HG03196 (cell line): ENCODE data around the gene CWF19L1.
A peak's percentile ranks its signal among the peaks of the same experiment; 100 is the strongest.
"Not testable (repeated sequence)": the region's sequence is repeated elsewhere in the genome, so short reads cannot be mapped to it uniquely, and the experiment has no call there.

Source experiments
- ATAC-seq: cut with Tn5 transposase; IDR thresholded peaks from one replicate; pipeline ENCODE4 v1.9.1; 2021; ENCODE audit not compliant: unreplicated experiment

The CWF19L1 gene

DNA sequence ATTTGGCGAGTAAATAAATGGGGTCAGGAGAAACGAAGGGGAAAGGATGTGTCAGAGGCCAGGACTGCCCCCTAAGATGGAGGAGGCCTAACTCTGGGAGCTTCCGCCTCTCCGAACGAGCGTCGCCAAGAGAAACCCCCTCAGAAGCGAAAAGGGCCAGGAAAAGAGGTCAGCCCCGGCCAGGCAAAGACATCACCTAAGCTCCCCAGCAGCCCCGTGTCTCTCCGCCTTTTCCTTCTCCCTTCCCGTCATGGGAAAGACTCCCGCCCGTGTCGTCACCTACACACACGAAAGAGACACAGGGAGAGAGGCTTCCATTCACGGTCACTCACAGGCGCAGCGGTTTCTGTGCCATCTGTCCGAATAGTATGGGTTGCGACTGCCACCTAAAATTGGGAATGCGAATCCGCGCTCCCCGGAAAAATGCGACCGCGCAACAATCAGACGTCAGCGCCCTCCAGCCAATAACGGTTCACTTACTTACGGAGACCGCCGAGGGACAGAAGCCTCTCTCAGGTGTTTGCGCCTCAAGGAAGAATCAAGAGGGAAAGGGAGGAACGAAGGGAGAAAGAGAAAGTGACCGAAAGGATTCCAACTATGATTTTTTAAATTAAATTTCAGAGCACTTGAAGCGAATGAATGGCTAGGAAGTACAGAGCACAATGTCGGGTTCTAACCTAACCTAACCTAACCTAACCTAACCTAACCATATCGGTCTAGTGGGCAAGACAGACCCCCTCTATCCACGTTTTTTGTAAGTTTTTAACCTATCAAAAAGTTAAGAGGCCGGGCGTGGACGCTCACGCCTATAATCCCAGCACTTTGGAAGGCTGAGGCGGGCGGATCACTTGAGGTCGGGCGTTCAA is at the start of gene CWF19L1:
Gene CWF19L1, minus strand, starts transcription at position 400 of the 866 bp plus-strand sequence. Its CDS starts 45 bp downstream, at position 355.
- ATAC-seq, result peak; percentile 80

GRCh38 chr10:100315615-100316014 is 48.2 kb upstream of the CWF19L1 start:
- ATAC-seq, result no peak

- ATAC-seq, result no peak
These were observed 43.9 kb upstream of the CWF19L1 start for GRCh38 chr10:100311298-100311697.

DNA sequence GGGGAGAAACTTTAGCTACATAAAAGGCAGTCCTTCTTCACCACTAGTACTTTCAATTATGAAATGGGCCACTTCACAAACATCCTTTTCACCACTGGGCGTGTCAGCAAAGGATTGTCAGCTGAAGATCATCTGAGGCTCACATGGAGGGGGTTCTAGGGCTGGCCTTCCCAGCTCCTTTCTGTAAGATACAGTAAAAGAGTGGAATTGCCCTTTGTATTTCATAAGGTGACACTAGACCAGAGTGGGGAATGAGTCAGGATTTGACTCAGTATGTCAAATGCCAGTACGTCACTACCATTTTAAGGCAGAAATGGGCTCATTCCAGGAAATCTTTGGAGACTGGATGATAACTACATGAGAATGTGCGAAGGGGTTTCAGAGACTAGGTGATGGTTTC is 40.2 kb upstream of the CWF19L1 start:
- ATAC-seq, result no peak

DNA sequence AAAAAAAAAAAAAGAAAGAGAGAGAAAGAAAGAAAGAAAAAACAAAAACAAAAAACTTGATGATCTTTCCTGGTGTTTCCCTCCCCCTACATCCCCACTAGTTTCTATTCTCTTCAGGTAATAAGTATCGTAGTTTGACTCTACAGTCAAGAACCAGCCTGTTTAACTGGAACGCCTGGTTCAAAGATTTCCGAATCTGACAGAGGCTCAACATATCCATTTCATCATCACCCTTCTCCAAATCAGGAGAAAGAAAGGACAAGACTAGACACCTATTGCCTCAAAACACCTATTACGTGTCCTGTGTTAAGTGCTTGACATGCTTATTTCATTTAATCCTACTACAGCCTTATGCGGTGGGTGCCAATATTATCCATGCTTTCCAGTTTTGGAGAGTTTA is 39.4 kb upstream of the CWF19L1 start:
- ATAC-seq, result no peak

- no peak for ATAC-seq
These were observed 37.0 kb upstream of the CWF19L1 start for GRCh38 chr10:100304414-100304813.

DNA sequence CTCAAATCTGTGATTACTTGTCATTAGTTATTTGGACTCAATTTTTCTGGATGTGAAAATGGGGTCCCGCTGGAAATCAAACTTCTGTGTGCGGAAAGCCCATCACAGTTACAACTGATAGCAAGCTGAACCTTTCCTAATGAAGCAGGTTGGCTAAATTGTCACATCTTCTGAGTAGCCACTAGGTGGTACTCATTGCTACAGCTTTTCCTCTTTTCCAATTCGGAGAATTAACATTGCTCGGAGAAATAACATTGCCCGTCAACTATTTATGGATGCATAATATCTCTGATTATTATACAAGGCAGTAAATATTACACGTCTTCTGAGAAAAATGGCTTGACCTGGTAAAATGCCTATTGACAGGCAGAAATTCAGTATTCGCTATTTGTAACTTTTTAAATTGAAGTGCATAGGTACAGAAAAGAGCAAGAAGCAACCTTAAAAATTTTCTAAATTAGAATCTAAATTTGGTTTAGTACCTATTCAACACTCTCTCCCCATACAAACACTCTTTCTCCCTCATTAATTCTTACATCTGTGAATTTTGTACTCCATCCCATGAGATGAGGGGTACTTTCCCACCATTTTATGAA is 36.4 kb upstream of the CWF19L1 start:
- ATAC-seq, result no peak

GRCh38 chr10:100301123-100301522 is 33.7 kb upstream of the CWF19L1 start:
- not testable (repeated sequence) for ATAC-seq

DNA sequence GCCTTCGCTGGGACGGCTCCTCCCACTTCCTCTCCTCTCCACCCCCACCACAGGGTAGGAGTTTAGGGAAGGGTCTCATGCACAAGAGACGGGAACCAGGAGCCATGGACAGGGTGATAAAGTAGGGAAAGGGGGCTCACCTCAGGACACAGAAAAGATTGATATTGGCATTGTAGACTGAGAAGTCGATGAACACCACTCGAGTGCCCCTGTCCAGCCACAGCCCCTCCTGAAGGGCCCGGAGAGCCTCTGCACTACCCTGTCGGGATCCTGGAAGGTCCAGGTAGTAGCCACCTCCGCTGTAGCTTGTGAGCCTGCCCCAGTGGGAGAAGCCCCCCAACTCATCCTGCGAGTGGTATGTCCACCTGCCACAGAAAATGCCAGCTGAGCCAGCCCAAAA is 29.8 kb upstream of the CWF19L1 start:
- no peak for ATAC-seq

- ATAC-seq, result no peak
These were observed 25.6 kb upstream of the CWF19L1 start for GRCh38 chr10:100293066-100293465.

GRCh38 chr10:100292300-100292699 is 24.9 kb upstream of the CWF19L1 start:
- not testable (repeated sequence) for ATAC-seq

- no peak for ATAC-seq
These were observed 23.9 kb upstream of the CWF19L1 start for GRCh38 chr10:100291356-100291755.

DNA sequence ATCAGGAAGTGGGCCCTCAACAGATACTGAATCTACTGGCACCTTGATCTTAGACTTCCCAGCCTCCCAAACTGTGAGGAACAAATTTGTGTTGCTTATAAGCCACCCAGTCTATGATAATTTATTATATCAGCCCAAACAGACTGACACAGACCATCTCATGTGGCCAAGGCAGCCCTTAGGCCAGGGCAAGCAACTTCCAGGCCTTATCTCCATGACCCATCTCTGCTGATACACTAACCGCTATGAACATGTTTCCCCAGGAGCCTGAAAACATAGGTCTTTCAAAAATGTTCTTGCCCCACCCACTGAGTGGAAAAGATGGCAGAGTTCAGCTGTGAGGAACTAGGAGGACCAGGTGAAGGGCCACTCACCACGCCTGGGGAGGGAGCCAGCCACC is 22.2 kb upstream of the CWF19L1 start:
- no peak for ATAC-seq

DNA sequence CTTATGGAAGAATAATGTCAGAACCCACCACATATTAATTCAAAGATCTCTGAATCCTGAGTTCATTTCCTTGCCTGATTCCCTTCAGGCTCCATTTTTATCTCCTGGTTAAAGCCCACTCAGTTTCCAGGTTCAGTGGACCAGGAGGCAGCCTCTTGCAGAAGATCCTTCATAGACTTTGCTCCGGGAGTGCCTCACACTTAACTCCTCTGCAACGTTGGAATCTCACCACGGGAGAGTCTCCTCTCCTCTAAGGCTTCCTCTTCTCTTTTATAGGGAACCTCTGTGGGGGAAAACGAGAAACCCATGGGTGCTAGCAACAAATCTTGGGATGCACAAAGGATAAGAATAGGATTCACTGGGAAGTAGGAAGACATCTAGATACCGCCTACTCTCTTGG is 20.8 kb upstream of the CWF19L1 start:
- no peak for ATAC-seq

GRCh38 chr10:100287756-100288155 is 20.3 kb upstream of the CWF19L1 start:
- no peak for ATAC-seq

GRCh38 chr10:100286051-100287033 is 18.9 kb upstream of the CWF19L1 start, which contains the start of gene BLOC1S2:
BLOC1S2 (minus strand) TSS chr10:100286680; CDS start chr10:100286659, 21 bp downstream.
- ATAC-seq, result peak; percentile 89

DNA sequence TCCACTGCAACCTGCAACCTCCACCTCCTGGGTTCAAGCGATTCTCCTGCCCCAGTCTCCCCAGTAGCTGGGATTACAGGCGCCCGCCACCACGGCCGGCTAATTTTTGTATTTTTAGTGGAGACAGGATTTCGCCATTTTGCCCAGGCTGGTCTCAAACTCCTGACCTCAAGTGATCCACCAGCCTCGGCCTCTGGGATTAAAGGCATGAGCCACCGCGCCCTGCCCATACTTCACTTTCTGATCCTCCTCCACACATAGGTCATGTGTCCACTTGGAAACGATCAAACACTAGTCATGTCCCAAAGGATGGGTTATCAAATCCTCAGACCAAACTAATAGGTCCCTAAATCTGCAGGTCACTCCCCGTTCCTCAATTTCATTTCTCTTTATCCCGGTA is 17.9 kb upstream of the CWF19L1 start:
- ATAC-seq, result not testable (repeated sequence)

GRCh38 chr10:100282907-100283306 is 15.5 kb upstream of the CWF19L1 start:
- no peak for ATAC-seq

- ATAC-seq, result not testable (repeated sequence)
These were observed 9.5 kb upstream of the CWF19L1 start for GRCh38 chr10:100276971-100277370.

DNA sequence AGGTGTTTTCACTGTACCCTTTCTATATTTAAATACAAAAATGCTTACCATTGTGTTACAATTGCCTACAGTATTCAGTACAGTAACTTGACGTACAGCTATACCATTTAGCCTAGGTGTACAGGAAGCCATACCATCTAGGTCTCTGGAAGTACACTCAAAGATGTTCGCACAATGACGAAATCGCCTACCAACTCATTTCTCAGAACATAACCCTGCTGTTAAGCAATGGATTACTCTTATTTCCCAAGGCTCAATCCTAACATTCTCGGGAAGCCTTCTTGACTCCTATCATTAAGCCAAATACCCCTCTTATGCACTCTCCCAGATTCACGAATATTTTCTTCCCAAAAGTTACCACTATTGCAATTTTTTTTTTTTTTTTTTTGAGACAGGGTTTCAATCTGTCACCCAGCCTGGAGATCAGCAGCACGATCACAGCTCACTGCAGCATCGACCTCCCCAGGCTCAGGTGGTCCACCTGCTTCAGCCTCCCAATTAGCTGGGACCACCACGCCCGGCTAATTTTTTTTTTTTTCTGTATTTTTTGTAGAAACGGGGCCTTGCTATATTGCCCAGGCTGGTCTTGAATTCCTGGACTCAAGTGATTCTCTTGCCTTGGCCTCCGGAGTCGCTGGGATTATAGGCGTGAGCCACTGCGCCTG is 1.5 kb downstream of the CWF19L1 start:
- no peak for ATAC-seq

DNA sequence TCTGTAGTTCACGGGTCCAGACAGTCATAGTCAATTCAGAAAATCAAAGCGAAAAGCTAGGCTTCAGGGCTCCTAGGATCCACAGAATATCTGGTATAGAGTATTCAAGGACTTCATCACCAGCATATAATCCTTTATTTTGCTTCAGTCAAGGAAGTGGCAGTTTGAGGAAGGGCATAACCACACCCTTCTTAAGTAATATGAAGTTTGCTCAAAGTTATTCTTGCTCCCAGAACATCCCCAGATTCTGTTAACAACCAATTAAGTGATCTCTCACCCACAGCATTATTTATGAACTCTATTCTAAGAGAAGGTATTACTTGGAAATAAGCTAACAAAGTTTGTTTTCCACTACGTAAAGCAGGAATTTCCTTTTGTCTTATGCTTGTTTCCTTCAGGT is 13.2 kb downstream of the CWF19L1 start:
- ATAC-seq, result no peak
